Measurements from ENCODE around the gene RAP1B.

- TF ChIP-seq CTCF (IDR thresholded peaks at IDR 0.05): no peak
- no peak for TF ChIP-seq POLR2A (IDR thresholded peaks at IDR 0.05)
Measured at GRCh38 chr12:68613209-68613904, 2.7 kb downstream of the RAP1B start.

All from ovary (tissue), 3 donors.